Trophoblast cell (in vitro differentiated cells and primary cell): ENCODE results near the gene HMCN2.
A peak's percentile ranks its signal among the peaks of the same experiment; 100 is the strongest.

Experiments
- DNase-seq, 2 donors: peaks; one replicate each; pipeline ENCODE4 v3.0.0-alpha.2; 2016
- H2AFZ ChIP-seq: 2 replicates; pipeline ENCODE4 v1.6.1; 2013; ENCODE audit warnings: low read length, moderate library complexity, mild to moderate bottlenecking; ENCODE audit not compliant: insufficient read depth, poor library complexity
- H2AK5ac ChIP-seq: 2 replicates; pipeline ENCODE4 v1.6.1; 2013; ENCODE audit warnings: mild to moderate bottlenecking, low read length
- H2BK120ac ChIP-seq: 2 replicates; pipeline ENCODE4 v1.6.1; 2013; ENCODE audit warnings: low read length, mild to moderate bottlenecking, moderate library complexity; ENCODE audit not compliant: insufficient read depth, poor library complexity
- H2BK12ac ChIP-seq: 2 replicates; pipeline ENCODE4 v1.6.1; 2013; ENCODE audit warnings: mild to moderate bottlenecking, low read length, moderate library complexity
- H2BK5ac ChIP-seq: 2 replicates; pipeline ENCODE4 v1.6.1; 2013; ENCODE audit warnings: low read length, low read depth, moderate library complexity, mild to moderate bottlenecking; ENCODE audit not compliant: poor library complexity
- H3K14ac ChIP-seq: 2 replicates; pipeline ENCODE4 v1.6.1; 2013; ENCODE audit warnings: mild to moderate bottlenecking, low read length
- H3K18ac ChIP-seq: 2 replicates; pipeline ENCODE4 v1.6.1; 2013; ENCODE audit warnings: mild to moderate bottlenecking, low read length
- H3K23ac ChIP-seq: 2 replicates; pipeline ENCODE4 v1.6.1; 2013; ENCODE audit warnings: low read length
- H3K27ac ChIP-seq: 2 replicates; pipeline ENCODE4 v1.5.1; 2013; ENCODE audit warnings: low read depth, mild to moderate bottlenecking, inconsistent platforms, low read length, moderate library complexity
- H3K27me3 ChIP-seq: 2 replicates; pipeline ENCODE4 v1.6.1; 2013; ENCODE audit warnings: inconsistent platforms, mild to moderate bottlenecking, low read length, moderate library complexity; ENCODE audit not compliant: insufficient read depth
- H3K36me3 ChIP-seq, 2 experiments: 1 replicate in 1 of 2; 2 replicates in 1 of 2; pipeline ENCODE4 v1.6.1; 2013; ENCODE audit warnings: low read length in 2 of 2, mild to moderate bottlenecking in 2 of 2, moderate library complexity in 1 of 2; ENCODE audit not compliant: insufficient read depth in 2 of 2, control insufficient read depth in 1 of 2
- H3K4ac ChIP-seq: 2 replicates; pipeline ENCODE4 v1.6.1; 2013; ENCODE audit warnings: low read depth, mild to moderate bottlenecking, low read length, moderate library complexity
- H3K4me1 ChIP-seq, 2 experiments: 1 replicate in 1 of 2; 2 replicates in 1 of 2; pipeline ENCODE4 v1.6.1; 2013; ENCODE audit warnings: low read length in 2 of 2, mild to moderate bottlenecking in 2 of 2, moderate library complexity in 1 of 2; ENCODE audit not compliant: insufficient read depth in 2 of 2, control insufficient read depth in 1 of 2
- H3K4me2 ChIP-seq: 2 replicates; pipeline ENCODE4 v1.6.1; 2013; ENCODE audit warnings: inconsistent platforms, mild to moderate bottlenecking, low read length, moderate library complexity
- H3K4me3 ChIP-seq: 2 replicates; pipeline ENCODE4 v1.5.1; 2013; ENCODE audit warnings: mild to moderate bottlenecking, low read depth, low read length, inconsistent platforms
- H3K79me1 ChIP-seq: one replicate; pipeline ENCODE4 v1.6.1; 2013; ENCODE audit warnings: low read length
- H3K79me2 ChIP-seq: 2 replicates; pipeline ENCODE4 v1.6.1; 2013; ENCODE audit warnings: low read length, mild to moderate bottlenecking; ENCODE audit not compliant: control insufficient read depth, insufficient read depth, poor library complexity
- H3K9ac ChIP-seq: 2 replicates; pipeline ENCODE4 v1.6.1; 2013; ENCODE audit warnings: mild to moderate bottlenecking, low read length
- H3K9me3 ChIP-seq: 2 replicates; pipeline ENCODE4 v1.6.1; 2013; ENCODE audit warnings: low read depth, mild to moderate bottlenecking, control low read depth, inconsistent platforms, low read length; ENCODE audit not compliant: insufficient read depth
- H4K12ac ChIP-seq: 2 replicates; pipeline ENCODE4 v1.6.1; 2013; ENCODE audit warnings: low read depth, mild to moderate bottlenecking, low read length, moderate library complexity
- H4K8ac ChIP-seq: 2 replicates; pipeline ENCODE4 v1.6.1; 2013; ENCODE audit warnings: low read depth, mild to moderate bottlenecking, low read length, moderate library complexity
- H4K91ac ChIP-seq: one replicate; pipeline ENCODE4 v1.6.1; 2013; ENCODE audit warnings: low read depth, mild to moderate bottlenecking, low read length, moderate library complexity
- WGBS: extraction: QIAGEN DNeasy Blood & Tissue Kit; methylation state at CpG from one replicate; pipeline ENCODE4 v1.1.7; 2013; ENCODE audit warnings: missing lambda C conversion rate; ENCODE audit not compliant: insufficient read length, insufficient coverage; ENCODE audit errors: extremely low coverage; 5-methylcytosine and 5-hydroxymethylcytosine counted together

HMCN2 gene

GRCh38 chr9:130370226-130370625, 104.7 kb downstream of the HMCN2 start:
- no peak overlapping the region for H3K23ac ChIP-seq
- H3K4me1 ChIP-seq: peaks cover 3% of the 10 kb centered on the region in 2 experiments
- no peak overlapping the region for H4K12ac ChIP-seq
- H3K14ac ChIP-seq: no peak overlapping the region
- H3K18ac ChIP-seq: no peak overlapping the region
- H3K27ac ChIP-seq: no peak overlapping the region
- no peaks in the 10 kb centered on the region for H3K79me2 ChIP-seq
- WGBS: no CpG with 5 or more reads among the region's 7 CpGs
- H2BK5ac ChIP-seq: no peak overlapping the region
- H3K27me3 ChIP-seq: no peaks in the 10 kb centered on the region
- no peak overlapping the region for H4K8ac ChIP-seq
- peaks cover 3% of the 10 kb centered on the region for H3K9me3 ChIP-seq
- no peak overlapping the region for H2BK12ac ChIP-seq
- no peak overlapping the region for H3K4me2 ChIP-seq
- DNase-seq: no peak
- no peak overlapping the region for H2AFZ ChIP-seq
- no peak overlapping the region for H2AK5ac ChIP-seq
- no peak overlapping the region for H3K9ac ChIP-seq
- H3K79me1 ChIP-seq: no peaks in the 10 kb centered on the region
- H3K36me3 ChIP-seq: peaks cover 0 to 3% of the 10 kb centered on the region in 2 experiments
- H2BK120ac ChIP-seq: no peak overlapping the region
- no peak overlapping the region for H3K4me3 ChIP-seq
- no peak overlapping the region for H3K4ac ChIP-seq
- no peak overlapping the region for H4K91ac ChIP-seq

- WGBS: no CpG with 5 or more reads among the region's 3 CpGs
- no peak overlapping the region for H3K23ac ChIP-seq
- H2AFZ ChIP-seq: no peak overlapping the region
- peaks cover 5% of the 10 kb centered on the region for H3K9me3 ChIP-seq
- H4K91ac ChIP-seq: no peak overlapping the region
- H3K79me1 ChIP-seq: no peaks in the 10 kb centered on the region
- peaks cover 3% of the 10 kb centered on the region in 2 experiments for H3K4me1 ChIP-seq
- no peak overlapping the region for H3K4me2 ChIP-seq
- peaks cover 0 to 7% of the 10 kb centered on the region in 2 experiments for H3K36me3 ChIP-seq
- H3K14ac ChIP-seq: no peak overlapping the region
- H4K12ac ChIP-seq: no peak overlapping the region
- no peak overlapping the region for H2BK120ac ChIP-seq
- H3K27me3 ChIP-seq: no peaks in the 10 kb centered on the region
- H3K4me3 ChIP-seq: no peak overlapping the region
- peak in 1 of 2 donors; percentile 3 for DNase-seq
- H2BK12ac ChIP-seq: no peak overlapping the region
- H3K27ac ChIP-seq: no peak overlapping the region
- no peak overlapping the region for H3K9ac ChIP-seq
- H2BK5ac ChIP-seq: no peak overlapping the region
- H2AK5ac ChIP-seq: no peak overlapping the region
- H3K18ac ChIP-seq: no peak overlapping the region
- no peak overlapping the region for H4K8ac ChIP-seq
- no peaks in the 10 kb centered on the region for H3K79me2 ChIP-seq
- H3K4ac ChIP-seq: no peak overlapping the region
Measured at GRCh38 chr9:130371196-130371966, 105.8 kb downstream of the HMCN2 start.

- no CpG with 5 or more reads among the region's 7 CpGs for WGBS
- no peak overlapping the region for H3K18ac ChIP-seq
Measured at GRCh38 chr9:130372057-130372456, 106.5 kb downstream of the HMCN2 start.

DNA sequence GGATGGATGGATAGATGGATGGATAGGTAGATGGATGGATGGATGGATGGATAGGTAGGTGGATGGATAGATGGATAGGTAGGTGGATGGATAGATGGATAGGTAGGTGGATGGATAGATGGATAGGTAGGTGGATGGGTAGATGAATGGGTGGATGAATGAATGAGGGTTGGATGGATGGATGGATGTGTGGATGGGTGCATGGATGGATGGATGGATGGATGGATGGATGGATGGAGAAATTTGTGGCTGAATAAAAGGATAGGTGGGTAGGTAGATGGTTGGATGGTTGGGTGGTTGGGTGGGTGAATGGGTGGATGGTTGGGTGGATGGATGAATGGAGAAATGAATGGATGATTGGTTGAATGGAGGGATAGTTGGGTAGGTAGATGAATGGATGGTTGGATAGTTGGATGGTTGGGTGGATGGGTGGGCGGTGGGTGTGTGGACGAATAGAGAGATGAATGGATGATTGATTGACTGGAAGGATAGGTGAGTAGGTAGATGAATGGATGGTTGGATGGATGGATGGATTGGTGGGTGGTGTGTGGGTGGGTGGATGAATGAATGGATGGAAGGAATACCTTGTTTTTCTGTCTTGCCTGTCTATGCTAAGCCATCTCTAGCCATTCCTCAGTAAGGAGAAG, 108.2 kb downstream of the HMCN2 start:
- Histone ChIP-seq H3K79me2 (no peaks in the 10 kb centered on the region), H3K18ac (no peak overlapping the region), H3K23ac (no peak overlapping the region), H3K4me3 (no peak overlapping the region), H3K79me1 (no peaks in the 10 kb centered on the region), H2AFZ (no peak overlapping the region), H3K27ac (no peak overlapping the region), H2BK120ac (no peak overlapping the region), H3K27me3 (no peaks in the 10 kb centered on the region), H4K12ac (no peak overlapping the region), H3K36me3 (peaks cover 0 to 8% of the 10 kb centered on the region in 2 experiments), H2AK5ac (no peak overlapping the region), H2BK12ac (no peak overlapping the region), H3K4me1 (no peaks in the 10 kb centered on the region), H3K9ac (no peak overlapping the region), H4K91ac (no peak overlapping the region), H3K9me3 (peaks cover 2% of the 10 kb centered on the region), H2BK5ac (no peak overlapping the region), H3K4me2 (no peak overlapping the region), H4K8ac (no peak overlapping the region), H3K14ac (no peak overlapping the region), H3K4ac (no peak overlapping the region)
- WGBS: 100% methylated on average over 2 of the region's 2 CpGs
- no peak for DNase-seq

More at GRCh38 chr9:130372057-130372456, 106.5 kb downstream of the HMCN2 start:
- Histone ChIP-seq H3K4me3 (no peak overlapping the region), H3K27ac (no peak overlapping the region), H3K14ac (no peak overlapping the region), H3K27me3 (no peaks in the 10 kb centered on the region), H3K4me1 (peaks cover 3% of the 10 kb centered on the region in 2 experiments), H3K4ac (no peak overlapping the region), H3K4me2 (no peak overlapping the region), H2BK5ac (no peak overlapping the region), H3K9ac (no peak overlapping the region), H2BK12ac (no peak overlapping the region), H3K79me2 (no peaks in the 10 kb centered on the region), H4K12ac (no peak overlapping the region), H4K8ac (no peak overlapping the region), H3K23ac (no peak overlapping the region), H2AK5ac (no peak overlapping the region), H3K36me3 (peaks cover 0 to 8% of the 10 kb centered on the region in 2 experiments), H2BK120ac (no peak overlapping the region), H2AFZ (no peak overlapping the region), H4K91ac (no peak overlapping the region), H3K9me3 (peaks cover 5% of the 10 kb centered on the region), H3K79me1 (no peaks in the 10 kb centered on the region)
- no peak for DNase-seq
